Measurements from ENCODE around the gene ZNF469. TPM values are rescaled to one million over a fixed set of nuclear protein-coding genes. Genes with fewer than 3 reads are reported as not detected.

ZNF469 gene
- total and polyA plus RNA-seq, 2 donors (not counting 3 experiments of a cell fraction or from before 2014, with no cell fraction given): 0.90 to 5.7 TPM

GRCh38 chr16:88420496-88420895 is 37.7 kb downstream of the ZNF469 start:
- no peaks in the 10 kb centered on the region for H4K20me1 ChIP-seq (replicated peaks; ENCODE audit: control insufficient read depth, extremely low read depth, insufficient read depth, low read length)
- FAIRE-seq: no peak
- no peak for TF ChIP-seq POLR2A (IDR thresholded peaks at IDR 0.05; ENCODE audit: low read depth, low read length)
- no peak for TF ChIP-seq MYC (IDR thresholded peaks at IDR 0.05; ENCODE audit: low read depth, low read length)
- no peak for TF ChIP-seq JUN (IDR thresholded peaks at IDR 0.05; ENCODE audit: borderline replicate concordance, insufficient read depth, insufficient read length, low read depth)
- TF ChIP-seq GATA2 (IDR thresholded peaks at IDR 0.05; ENCODE audit: insufficient read depth, insufficient read length, low read depth, low read length): no peak
- TF ChIP-seq MAX (IDR thresholded peaks at IDR 0.05; ENCODE audit: insufficient read depth, insufficient read length): no peak
- TF ChIP-seq FOS (IDR thresholded peaks at IDR 0.05; ENCODE audit: borderline replicate concordance, insufficient read depth, low read length): no peak
- no peak for TF ChIP-seq POLR2AphosphoS5 (IDR thresholded peaks at IDR 0.05; ENCODE audit: insufficient read depth, low read depth, low read length)
- TF ChIP-seq, protein P1, sequence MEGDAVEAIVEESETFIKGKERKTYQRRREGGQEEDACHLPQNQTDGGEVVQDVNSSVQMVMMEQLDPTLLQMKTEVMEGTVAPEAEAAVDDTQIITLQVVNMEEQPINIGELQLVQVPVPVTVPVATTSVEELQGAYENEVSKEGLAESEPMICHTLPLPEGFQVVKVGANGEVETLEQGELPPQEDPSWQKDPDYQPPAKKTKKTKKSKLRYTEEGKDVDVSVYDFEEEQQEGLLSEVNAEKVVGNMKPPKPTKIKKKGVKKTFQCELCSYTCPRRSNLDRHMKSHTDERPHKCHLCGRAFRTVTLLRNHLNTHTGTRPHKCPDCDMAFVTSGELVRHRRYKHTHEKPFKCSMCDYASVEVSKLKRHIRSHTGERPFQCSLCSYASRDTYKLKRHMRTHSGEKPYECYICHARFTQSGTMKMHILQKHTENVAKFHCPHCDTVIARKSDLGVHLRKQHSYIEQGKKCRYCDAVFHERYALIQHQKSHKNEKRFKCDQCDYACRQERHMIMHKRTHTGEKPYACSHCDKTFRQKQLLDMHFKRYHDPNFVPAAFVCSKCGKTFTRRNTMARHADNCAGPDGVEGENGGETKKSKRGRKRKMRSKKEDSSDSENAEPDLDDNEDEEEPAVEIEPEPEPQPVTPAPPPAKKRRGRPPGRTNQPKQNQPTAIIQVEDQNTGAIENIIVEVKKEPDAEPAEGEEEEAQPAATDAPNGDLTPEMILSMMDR (IDR thresholded peaks at IDR 0.05; ENCODE audit: extremely low read depth in 1 of 2, insufficient read depth in 1 of 2, low read depth in 1 of 2, low read length in 2 of 2): no peak
- no peak for TF ChIP-seq EZH2 (IDR thresholded peaks at IDR 0.05; ENCODE audit: borderline replicate concordance, low read depth, low read length, severe bottlenecking)

More at GRCh38 chr16:88420496-88420895, 37.7 kb downstream of the ZNF469 start:
- intact Hi-C loops (cut with micrococcal nuclease): no loop called here
- H3K27ac ChIP-seq (ENCODE audit: insufficient read depth, low read depth, low read length): no peak overlapping the region
- H3K27me3 ChIP-seq (ENCODE audit: control insufficient read depth in 2 of 2, insufficient read depth in 2 of 2, low read length in 2 of 2): no peaks in the 10 kb centered on the region
- no peak for DNase-seq (ENCODE audit: low read depth, low spot score)
- dilution Hi-C loops (cut with MboI; ENCODE audit: extremely low pct_ligation_motif_present, low sequenced_read_pairs): no loop called here
- no peak overlapping the region for H3K4me3 ChIP-seq (replicated peaks in 1 of 3; ENCODE audit: insufficient read depth in 1 of 3, low read depth in 1 of 3, low read length in 3 of 3)
- H3K4me1 ChIP-seq (ENCODE audit: control insufficient read depth, extremely low read depth, insufficient read depth, low read length): no peaks in the 10 kb centered on the region
- POLR2A ChIA-PET: no interaction called here
- H3K4me2 ChIP-seq (ENCODE audit: insufficient read depth, low read length): no peak overlapping the region
- H3K79me2 ChIP-seq (ENCODE audit: control insufficient read depth, insufficient read depth, low read length): no peaks in the 10 kb centered on the region
- CTCF ChIA-PET: no interaction called here
- no peaks in the 10 kb centered on the region for H3K9me3 ChIP-seq (replicated peaks; ENCODE audit: control insufficient read depth, insufficient read depth, low read length)
- BruUV-seq (replicated peaks): no TSS peak
- no peaks in the 10 kb centered on the region for H3K36me3 ChIP-seq (ENCODE audit: control insufficient read depth in 2 of 2, extremely low read depth in 1 of 2, insufficient read depth in 2 of 2, low read length in 2 of 2)
- H3K9me1 ChIP-seq (replicated peaks; ENCODE audit: control insufficient read depth, extremely low read depth, insufficient read depth, low read length): no peaks in the 10 kb centered on the region
- no peak overlapping the region for H3K9ac ChIP-seq (replicated peaks; ENCODE audit: extremely low read depth, insufficient read depth, low read length)
- no peak overlapping the region for H2AFZ ChIP-seq (ENCODE audit: low read depth, low read length)
